Upper lobe of left lung (tissue), 4 donors: Measurements from ENCODE around the gene MAP2K6.

Experiments used
- POLR2A ChIP-seq, 4 donors: fragments of 450-650 bp; IDR thresholded peaks; one replicate each; pipeline ENCODE4 v1.5.1; 2016 to 2017; ENCODE audit warnings: antibody characterized with exemption in 4 of 4, mild to moderate bottlenecking in 2 of 4
- TF ChIP-seq, protein P1 (sequence below), 6 experiments: fragments of 450-650 bp in 4 of 6; fragments of 200-600 bp in 2 of 6; sonication (generic) in 2 of 6; IDR thresholded peaks; one replicate each; pipeline ENCODE4 v1.5.1; 2016 to 2019; ENCODE audit warnings: antibody characterized with exemption in 6 of 6

DNA sequence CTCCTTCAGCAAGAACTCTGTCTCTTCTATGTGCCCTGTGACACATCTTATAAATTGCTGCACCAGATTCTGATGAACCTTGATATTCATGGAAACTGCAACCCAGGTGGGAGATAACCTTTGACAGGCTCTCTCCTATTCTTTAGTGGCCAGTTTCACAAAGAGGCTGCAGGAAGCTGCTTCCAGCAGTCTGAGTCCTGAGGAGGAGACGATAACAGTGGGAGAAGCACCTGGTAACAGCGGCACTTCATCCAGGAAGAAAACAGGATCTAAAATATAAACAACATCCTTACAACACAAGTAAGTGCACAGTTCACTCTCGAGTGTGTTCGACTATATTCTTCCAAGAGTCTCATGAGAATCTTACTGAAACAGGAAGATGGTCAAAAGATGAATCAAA is 180.1 kb downstream of the MAP2K6 start:
- TF ChIP-seq, protein P1, sequence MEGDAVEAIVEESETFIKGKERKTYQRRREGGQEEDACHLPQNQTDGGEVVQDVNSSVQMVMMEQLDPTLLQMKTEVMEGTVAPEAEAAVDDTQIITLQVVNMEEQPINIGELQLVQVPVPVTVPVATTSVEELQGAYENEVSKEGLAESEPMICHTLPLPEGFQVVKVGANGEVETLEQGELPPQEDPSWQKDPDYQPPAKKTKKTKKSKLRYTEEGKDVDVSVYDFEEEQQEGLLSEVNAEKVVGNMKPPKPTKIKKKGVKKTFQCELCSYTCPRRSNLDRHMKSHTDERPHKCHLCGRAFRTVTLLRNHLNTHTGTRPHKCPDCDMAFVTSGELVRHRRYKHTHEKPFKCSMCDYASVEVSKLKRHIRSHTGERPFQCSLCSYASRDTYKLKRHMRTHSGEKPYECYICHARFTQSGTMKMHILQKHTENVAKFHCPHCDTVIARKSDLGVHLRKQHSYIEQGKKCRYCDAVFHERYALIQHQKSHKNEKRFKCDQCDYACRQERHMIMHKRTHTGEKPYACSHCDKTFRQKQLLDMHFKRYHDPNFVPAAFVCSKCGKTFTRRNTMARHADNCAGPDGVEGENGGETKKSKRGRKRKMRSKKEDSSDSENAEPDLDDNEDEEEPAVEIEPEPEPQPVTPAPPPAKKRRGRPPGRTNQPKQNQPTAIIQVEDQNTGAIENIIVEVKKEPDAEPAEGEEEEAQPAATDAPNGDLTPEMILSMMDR (IDR thresholded peaks at IDR 0.05) = no peak
- no peak for TF ChIP-seq POLR2A (IDR thresholded peaks at IDR 0.05)
